GM19238 (cell line): Measurements from ENCODE around the gene CEACAM4.
"Not testable (repeated sequence)": the region's sequence is repeated elsewhere in the genome, so short reads cannot be mapped to it uniquely, and the experiment has no call there.

ENCODE experiments used
- DNase-seq: peaks from one replicate; pipeline ENCODE4 v3.0.0; 2011; ENCODE audit warnings: low spot score; ENCODE audit not compliant: insufficient read length

CEACAM4 gene

GRCh38 chr19:41586064-41586463 is 40.8 kb downstream of the CEACAM4 start:
- DNase-seq = no peak

GRCh38 chr19:41584931-41585330 is 41.9 kb downstream of the CEACAM4 start:
- DNase-seq = no peak

GRCh38 chr19:41584260-41584810 is 42.5 kb downstream of the CEACAM4 start:
- no peak for DNase-seq

GRCh38 chr19:41582577-41583182 is 44.2 kb downstream of the CEACAM4 start:
- DNase-seq = not testable (repeated sequence)

GRCh38 chr19:41581068-41581467 is 45.8 kb downstream of the CEACAM4 start:
- not testable (repeated sequence) for DNase-seq

GRCh38 chr19:41578886-41579285 is 48.0 kb downstream of the CEACAM4 start:
- DNase-seq = no peak

- no peak for DNase-seq
These were observed 49.0 kb downstream of the CEACAM4 start for GRCh38 chr19:41577833-41578232.

GRCh38 chr19:41577144-41577830 is 49.6 kb downstream of the CEACAM4 start:
- DNase-seq = no peak

- DNase-seq = peak; percentile 68
These were observed 50.9 kb downstream of the CEACAM4 start, which contains the start of gene CEACAM21 for GRCh38 chr19:41575998-41576397. Gene CEACAM21, plus strand, starts transcription at chr19:41576166. Its CDS starts 109 bp downstream, at chr19:41576275.

- peak; percentile 62 for DNase-seq
These were observed 56.2 kb downstream of the CEACAM4 start for GRCh38 chr19:41570639-41571112.

- DNase-seq = no peak
These were observed 56.7 kb downstream of the CEACAM4 start for GRCh38 chr19:41570179-41570578.

- no peak for DNase-seq
These were observed 57.3 kb downstream of the CEACAM4 start for GRCh38 chr19:41569481-41570150.
